Lower leg skin (tissue), 4 donors: Measurements from ENCODE around the gene RNF2. TPM values are rescaled to one million over a fixed set of nuclear protein-coding genes. Genes with fewer than 3 reads are reported as not detected.
"Not testable (repeated sequence)": the region's sequence is repeated elsewhere in the genome, so short reads cannot be mapped to it uniquely, and the experiment has no call there.

Experiments used
- DNase-seq, 2 donors: peaks; one replicate each; pipeline ENCODE4 v3.0.0-alpha.2; 2019; ENCODE audit warnings: low spot score in 2 of 2
- H3K4me3 ChIP-seq: fragments of 200-600 bp; sonication (generic); 2 replicates; pipeline ENCODE4 v1.5.1; 2017; ENCODE audit warnings: mild to moderate bottlenecking, low read depth; ENCODE audit not compliant: poor library complexity, severe bottlenecking
- CTCF ChIP-seq, 3 donors: fragments of 450-650 bp; IDR thresholded peaks; one replicate each; pipeline ENCODE4 v1.5.1; 2016; ENCODE audit warnings: antibody characterized with exemption in 3 of 3, mild to moderate bottlenecking in 3 of 3, moderate library complexity in 2 of 3
- POLR2A ChIP-seq, 2 donors: fragments of 450-650 bp; IDR thresholded peaks; one replicate each; pipeline ENCODE4 v1.6.1; 2016 to 2017; ENCODE audit warnings: antibody characterized with exemption in 2 of 2, mild to moderate bottlenecking in 1 of 2, moderate library complexity in 1 of 2
- WGBS, 2 donors: methylation state at CpG; one replicate each; pipeline ENCODE4 v1.1.5; 2018; 5-methylcytosine and 5-hydroxymethylcytosine counted together
- intact Hi-C: fragments of 100-400 bp; cut with DNase I; formaldehyde crosslinking; loops from one replicate; pipeline ENCODE4 v1.15.0; 2023; ENCODE audit warnings: low total_unique reads
- total RNA-seq, 4 donors: library from RNA; depleted of rRNA; stranded (reverse); fragments of >200 nt; gene quantifications; one replicate each; pipeline ENCODE4 v1.1.0, GENCODE V29; 2016

Gene RNF2
- total RNA-seq, 4 donors from 2014 or later: 9.2 to 23.4 (median 15.0) TPM

DNA sequence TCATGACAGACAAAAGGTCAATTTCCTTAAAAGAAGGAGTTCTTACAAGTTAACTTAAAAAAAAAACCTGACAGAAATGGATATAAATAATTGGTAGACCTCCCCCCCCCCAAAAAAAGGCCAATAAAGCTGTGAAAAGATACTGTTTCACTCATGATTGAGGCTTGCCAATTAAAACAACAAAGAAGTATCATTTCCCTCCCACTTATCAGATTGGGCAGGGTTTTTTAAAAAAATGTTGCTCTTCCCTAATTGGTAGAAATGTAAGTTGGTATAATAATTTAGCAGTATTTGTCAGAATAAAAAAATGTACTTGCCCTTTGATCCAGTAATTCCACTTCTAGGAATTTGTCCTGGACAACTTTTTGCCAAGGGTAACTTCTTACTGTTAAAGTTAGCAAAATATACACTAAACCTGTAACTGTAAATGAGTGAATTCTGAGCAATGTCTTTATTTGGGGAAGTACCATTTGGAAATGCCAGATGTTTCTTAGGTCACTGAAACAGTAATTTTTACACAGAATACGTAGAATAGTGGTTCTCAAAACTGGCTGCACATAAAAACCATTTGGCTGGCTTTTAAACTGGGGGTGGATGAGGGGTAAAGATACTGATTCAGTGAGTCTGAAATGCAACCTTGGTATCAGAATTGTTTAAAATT is 17.5 kb downstream of the RNF2 start:
- TF ChIP-seq CTCF (IDR thresholded peaks at IDR 0.05) (no peak), POLR2A (IDR thresholded peaks at IDR 0.05) (no peak)
- no peak overlapping the region for H3K4me3 ChIP-seq
- intact Hi-C loops: no loop called here
- WGBS, 2 donors: 74 to 84% methylated on average over 1 of the region's 1 CpG
- no peak for DNase-seq

DNA sequence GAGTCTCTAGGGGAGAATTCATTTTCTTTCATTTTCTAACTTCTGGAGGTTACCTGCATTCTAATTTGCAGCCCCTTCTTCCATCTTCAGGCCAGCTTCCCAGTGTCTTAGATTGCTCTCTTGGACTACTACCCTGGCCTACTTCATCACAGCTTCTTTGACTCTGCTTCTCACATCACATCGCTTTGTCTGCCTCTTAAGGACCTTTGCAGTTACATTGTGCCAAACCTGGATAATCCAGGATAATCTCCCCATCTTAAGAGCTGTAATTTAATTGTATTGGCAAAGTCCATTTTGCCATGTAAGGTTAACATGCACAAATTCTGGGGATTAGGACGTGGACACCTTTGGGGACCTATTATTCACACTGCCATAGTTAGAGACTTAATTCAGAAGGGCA is 18.4 kb downstream of the RNF2 start:
- DNase-seq: no peak
- no peak for TF ChIP-seq CTCF (IDR thresholded peaks at IDR 0.05)
- TF ChIP-seq POLR2A (IDR thresholded peaks at IDR 0.05): no peak
- intact Hi-C loops: no loop called here
- 100% methylated on average over 2 of the region's 2 CpGs for WGBS, 2 donors
- no peak overlapping the region for H3K4me3 ChIP-seq

GRCh38 chr1:185065006-185065405 is 19.6 kb downstream of the RNF2 start:
- 88 to 94% methylated on average over 3 of the region's 3 CpGs for WGBS, 2 donors
- intact Hi-C loops, H3K4me3 ChIP-seq, DNase-seq: not testable (repeated sequence)

DNA sequence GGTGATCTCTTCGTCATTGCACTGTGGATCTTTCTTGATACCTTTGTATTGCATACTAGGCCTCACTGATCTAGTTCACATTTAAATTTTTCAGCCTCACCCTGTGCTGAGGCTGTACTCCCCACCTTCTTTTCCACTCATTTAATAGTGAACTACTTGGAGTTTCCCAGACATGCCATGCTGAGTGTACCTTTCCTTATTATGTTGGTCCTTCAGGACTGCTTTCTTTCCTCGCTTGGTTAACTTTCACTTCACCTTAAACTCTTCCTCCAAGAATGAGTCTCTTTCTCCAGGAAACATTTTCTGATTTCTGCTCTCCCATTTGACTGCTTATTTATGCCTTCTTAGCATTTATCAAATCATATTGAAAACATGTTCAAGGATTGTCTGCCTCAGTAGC is 20.8 kb downstream of the RNF2 start:
- intact Hi-C loops: no loop called here
- TF ChIP-seq POLR2A (IDR thresholded peaks at IDR 0.05): no peak
- no peak for TF ChIP-seq CTCF (IDR thresholded peaks at IDR 0.05)
- no peak for DNase-seq
- 79 to 88% methylated on average over 2 of the region's 2 CpGs for WGBS, 2 donors
- H3K4me3 ChIP-seq: no peak overlapping the region

- DNase-seq: no peak
- intact Hi-C loops: no loop called here
- TF ChIP-seq CTCF (IDR thresholded peaks at IDR 0.05): no peak
- TF ChIP-seq POLR2A (IDR thresholded peaks at IDR 0.05): no peak
- H3K4me3 ChIP-seq: no peak overlapping the region
Measured at GRCh38 chr1:185068341-185068740, 23.0 kb downstream of the RNF2 start.

DNA sequence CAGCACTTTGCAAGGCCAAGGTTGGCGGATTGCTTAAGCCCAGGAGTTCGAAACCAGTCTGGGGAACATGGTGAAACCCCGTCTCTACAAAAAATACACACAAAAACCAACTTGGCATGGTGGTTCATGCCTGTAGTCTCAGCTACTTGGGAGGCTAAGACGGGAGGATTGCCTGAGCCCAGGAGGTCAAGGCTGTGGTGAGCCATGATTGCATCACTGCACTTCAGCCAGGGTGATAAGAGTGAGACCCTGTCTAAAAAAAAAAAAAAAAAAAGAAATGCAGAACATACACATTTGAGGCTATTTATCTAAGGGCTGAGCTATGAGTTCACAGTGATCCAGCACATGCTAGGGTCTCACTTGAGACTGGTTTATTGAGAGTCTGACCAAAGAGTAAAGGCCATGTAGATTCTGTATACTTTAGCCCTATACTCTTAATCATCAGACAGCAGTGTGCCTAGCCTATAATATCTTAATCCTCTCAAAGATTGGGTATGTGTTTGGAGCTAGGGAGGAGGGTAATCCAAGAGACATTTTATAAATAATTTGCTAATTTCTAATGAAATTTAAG is 23.9 kb downstream of the RNF2 start:
- intact Hi-C loops: no loop called here
- no peak overlapping the region for H3K4me3 ChIP-seq
- no peak for TF ChIP-seq CTCF (IDR thresholded peaks at IDR 0.05)
- no peak for TF ChIP-seq POLR2A (IDR thresholded peaks at IDR 0.05)
- no peak for DNase-seq
- WGBS, 2 donors: 94 to 96% methylated on average over 4 of the region's 4 CpGs
